Fibroblast of skin of right quadriceps (primary cell): Measurements from ENCODE around the gene UGCG.
"Not testable (repeated sequence)": the region's sequence is repeated elsewhere in the genome, so short reads cannot be mapped to it uniquely, and the experiment has no call there.

Experiments
- DNase-seq: peaks from one replicate; pipeline ENCODE4 v3.0.0-alpha.2; 2013

UGCG gene

DNA sequence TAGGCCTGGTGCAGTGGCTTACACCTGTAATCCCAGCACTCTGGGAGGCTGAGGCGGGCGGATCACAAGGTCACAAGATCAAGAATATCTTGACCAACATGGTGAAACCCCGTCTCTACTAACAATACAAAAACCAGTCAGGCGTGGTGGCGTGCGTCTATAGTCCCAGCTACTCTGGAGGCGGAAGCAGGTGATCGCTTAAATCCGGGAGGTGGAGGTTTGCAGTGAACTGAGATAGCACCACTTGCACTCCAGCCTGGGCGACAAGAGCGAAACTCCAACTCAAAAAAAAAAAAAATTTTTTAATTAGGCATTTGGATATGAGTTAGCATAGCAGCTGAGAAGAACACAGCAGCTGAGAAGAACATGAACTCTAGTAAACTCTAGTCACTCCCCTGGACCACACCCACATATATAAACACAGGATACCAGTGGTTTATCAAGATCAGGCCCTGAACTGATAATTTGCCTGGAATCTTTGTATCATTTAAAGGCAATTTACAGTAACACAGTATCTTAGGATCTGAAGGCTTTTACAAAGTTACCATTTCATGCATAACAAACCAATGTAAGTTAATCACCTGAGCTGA lies 4.6 kb upstream of the UGCG start:
- DNase-seq: no peak

DNA sequence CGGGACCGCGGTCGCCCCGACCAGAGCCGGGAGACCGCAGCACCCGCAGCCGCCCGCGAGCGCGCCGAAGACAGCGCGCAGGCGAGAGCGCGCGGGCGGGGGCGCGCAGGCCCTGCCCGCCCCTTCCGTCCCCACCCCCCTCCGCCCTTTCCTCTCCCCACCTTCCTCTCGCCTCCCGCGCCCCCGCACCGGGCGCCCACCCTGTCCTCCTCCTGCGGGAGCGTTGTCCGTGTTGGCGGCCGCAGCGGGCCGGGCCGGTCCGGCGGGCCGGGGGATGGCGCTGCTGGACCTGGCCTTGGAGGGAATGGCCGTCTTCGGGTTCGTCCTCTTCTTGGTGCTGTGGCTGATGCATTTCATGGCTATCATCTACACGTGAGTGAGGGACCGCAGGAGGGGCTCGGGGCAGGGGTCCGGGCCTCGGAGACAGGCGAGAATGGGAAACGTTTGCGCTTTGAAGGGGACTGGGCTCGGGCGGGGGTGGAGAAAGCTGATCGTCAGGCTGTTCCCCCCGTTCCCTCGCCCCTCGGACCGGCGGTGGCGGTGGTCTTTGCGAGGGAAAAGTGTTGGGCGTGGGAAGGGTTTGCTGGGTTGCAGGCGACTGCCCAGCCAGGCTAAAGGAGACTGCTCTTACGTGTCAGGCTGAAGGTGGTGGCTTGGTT lies 457 bp downstream of the UGCG start:
- no peak for DNase-seq

DNA sequence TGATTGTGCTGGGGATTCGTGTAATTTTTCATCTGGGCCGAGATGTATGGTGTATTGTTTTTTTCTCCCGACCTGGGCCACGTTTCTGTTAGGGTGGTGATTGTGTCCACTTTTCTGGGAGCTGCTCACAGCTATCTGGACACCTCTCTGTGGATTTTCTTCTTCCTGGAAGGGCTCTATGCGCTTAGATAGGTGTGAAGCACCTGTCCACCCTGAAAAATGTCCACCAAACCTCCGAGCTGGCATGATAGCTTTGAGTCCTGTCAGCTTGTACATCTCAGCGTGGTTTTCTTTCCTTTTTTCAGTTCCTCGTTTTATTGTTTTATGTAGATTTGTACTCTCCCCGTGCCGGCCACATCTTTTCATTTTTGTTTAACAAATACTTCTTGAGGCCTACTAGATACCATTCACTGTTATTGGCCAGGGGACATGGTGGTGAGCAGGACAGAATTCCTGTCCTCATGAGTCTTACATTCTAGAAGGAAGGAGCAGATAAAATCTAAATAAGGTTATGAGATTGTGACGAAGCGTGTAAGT lies 1.1 kb downstream of the UGCG start:
- DNase-seq: peak; percentile 49

DNA sequence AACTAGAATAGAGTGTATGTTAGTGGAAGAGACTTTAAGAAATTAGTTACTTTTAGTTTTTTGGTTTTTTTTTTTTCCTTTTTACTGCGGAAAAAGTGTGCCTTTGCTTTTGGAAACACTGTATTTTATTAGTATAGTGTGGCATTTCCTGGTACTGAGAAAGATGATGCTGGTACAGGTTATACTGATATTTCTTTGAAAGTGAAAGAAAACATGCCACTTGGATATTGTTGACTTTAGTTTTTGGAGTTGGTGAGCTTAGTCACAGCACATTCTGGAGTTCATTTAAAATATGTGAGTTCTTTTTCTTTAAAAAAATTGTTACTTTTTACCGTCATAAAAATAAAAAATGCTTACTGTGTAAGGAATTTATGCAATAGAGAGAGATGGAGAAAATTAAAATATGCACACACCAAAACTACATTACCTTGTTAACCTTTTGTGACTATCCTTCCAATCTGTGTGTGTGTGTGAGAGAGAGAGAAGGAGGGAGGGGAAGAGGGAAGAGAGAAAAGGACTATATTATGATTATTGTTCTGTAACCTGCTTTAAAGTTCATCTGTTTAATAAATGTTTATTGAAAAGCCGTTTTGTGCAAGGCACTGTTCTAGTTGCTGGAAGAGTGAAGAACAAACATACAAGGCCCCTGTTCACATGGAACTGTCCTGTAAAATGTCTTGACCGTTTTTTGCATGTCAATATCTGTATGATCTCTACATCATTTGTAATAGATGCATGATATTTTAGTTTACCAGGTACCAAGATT lies 1.9 kb downstream of the UGCG start:
- no peak for DNase-seq

DNA sequence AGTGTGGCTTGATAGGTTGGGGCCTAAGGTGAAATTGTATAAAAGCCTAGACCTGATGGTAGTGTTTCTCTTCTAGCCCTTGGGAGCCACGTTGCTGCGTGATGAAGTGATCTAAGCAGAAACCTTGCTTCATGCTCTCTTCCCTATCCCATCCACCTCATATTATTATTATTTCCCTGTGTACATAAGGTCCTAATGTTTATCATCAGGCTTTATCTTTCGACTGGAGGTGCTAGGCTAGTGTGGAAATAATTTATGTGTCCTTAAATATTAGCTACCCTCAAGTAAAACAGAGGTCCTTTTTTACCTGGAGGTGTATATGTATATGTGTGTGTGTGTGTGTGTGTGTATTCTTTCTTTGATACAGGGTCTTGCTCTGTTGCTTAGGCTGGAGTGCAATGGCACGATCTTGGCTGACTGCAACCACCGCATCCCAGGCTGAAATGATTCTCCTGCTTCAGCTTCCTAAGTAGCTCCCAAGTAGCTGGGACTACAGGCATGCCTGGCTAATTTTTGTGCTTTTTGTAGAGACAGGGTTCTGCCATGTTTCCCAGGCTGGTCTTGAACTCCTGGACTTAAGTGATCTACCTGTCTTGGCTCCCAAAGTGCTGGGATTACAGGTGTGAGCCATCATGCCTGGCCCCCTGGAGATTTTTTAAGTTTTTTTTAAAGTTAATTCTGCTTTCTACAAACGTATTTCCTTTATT lies 3.7 kb downstream of the UGCG start:
- no peak for DNase-seq

DNA sequence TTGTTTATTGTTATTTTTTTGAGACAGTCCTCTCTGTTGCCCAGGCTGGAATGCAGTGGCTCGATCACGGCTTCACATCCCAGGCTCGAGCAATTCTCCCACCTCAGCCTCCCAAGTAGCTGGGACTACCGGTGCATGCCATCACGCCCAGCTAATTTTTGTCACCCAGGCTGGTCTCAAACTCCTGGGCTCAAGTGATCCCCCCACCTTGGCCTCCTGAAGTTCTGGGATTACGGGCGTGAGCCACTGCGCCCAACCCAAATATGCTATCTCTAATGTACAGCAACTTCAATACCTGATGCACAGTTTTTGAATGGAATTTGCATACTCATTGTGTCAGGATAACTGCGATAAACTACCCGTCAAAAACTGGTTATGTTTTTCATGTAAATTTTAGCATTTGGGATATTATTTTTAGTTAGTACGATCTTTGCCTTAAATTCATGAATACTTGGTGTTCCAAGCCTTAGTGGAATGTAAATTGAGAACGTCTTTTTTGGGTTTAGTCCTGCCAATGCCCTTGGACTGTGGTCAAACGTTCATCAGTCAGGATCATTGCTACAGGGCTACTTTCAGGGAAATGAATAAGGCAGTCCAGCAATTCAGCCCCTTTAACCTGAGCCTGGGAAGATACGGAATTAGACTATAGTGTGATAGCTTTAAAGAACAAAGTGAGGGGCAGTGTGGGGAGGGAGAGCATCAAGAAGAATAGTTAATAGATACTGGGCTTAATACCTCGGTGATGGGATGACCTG lies 4.4 kb downstream of the UGCG start:
- DNase-seq: no peak

DNA sequence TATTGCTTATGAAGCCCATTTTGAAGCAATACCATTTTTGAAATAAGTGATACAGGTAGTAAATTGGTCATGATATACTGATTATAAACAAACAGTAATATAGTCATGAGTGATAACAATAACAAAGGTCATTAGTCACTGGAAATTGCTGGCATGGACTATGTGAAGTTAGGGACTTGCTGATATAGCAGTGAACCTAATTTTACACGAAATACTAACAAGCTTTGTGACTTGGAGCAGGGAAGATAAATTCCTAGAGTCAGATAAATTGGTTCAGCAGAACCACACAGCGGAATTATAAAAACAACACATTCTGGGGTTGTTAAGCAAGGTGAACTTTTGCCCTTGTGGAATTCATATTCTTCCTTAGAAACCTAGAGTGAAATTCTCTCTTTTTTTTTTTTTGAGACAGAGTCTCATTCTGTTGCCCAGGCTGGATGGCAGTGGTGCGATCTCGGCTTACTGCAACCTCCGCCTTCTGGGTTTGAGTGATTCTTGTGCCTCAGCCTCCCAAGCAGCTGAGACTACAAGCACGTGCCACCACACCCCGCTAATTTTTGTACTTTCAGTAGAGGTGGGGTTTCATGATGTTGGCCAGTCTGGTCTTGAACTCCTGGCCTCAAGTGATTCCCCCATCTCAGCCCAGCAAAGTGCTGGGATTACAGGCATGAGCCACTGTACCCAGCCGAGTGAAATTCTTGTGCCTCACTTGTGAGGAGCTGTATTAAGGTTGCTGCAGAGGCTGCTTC lies 6.0 kb downstream of the UGCG start:
- DNase-seq: no peak

DNA sequence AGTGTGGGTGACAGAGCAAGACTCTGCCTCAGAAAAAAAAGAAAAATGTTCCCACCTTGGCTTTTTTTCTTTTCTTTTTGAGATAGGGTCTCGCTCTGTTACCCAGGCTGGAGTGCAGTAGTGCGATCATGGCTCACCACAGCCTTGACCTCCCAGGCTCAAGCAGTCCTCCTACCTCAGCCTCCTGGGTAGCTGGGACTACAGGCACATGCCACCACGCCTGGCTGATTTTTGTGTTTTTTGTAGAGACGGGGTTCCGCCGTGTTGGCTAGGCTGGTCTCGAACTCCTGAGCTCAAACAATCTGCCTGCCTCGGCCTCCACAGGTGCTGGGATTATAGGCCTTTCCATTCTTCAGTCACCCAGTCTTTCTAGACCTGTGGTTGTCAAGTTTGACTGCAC lies 6.9 kb downstream of the UGCG start:
- not testable (repeated sequence) for DNase-seq

DNA sequence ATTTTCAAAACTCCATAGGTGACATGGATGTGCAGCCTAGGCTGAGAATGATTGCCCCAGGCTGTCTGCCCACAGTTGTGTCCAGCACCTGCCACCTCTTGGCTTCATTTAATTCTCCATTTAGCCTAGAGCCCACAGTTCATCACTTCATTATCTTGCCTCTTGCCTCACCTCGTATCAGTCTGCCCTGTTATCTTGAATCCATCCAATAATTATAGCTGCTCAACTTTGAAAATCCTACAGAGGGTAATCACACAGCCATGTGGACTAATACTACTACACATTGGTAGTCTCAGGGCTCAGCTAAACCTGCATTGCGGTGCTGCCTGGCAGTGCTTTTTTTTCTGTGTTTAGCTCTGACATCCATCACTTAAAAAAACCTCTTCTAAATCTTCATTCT lies 7.4 kb downstream of the UGCG start:
- no peak for DNase-seq

DNA sequence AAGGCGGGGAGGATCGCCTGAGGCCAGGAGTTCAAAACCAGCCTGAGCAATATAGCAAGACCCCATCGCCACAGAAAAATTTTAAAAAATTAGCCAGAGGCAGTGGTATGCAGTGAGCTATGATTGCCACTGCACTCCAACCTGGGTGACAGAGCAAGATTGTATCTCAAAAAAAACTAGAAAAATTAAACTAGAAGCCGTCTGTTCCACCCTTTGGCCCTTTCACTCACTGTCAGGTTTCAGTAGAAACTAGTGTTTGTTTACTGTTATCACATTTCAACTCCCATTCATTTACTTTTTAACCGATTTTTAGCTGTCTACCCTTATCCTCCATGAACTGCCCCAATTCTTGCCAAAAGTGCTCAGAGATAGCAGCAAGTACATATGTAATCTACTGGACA lies 8.3 kb downstream of the UGCG start:
- DNase-seq: no peak

DNA sequence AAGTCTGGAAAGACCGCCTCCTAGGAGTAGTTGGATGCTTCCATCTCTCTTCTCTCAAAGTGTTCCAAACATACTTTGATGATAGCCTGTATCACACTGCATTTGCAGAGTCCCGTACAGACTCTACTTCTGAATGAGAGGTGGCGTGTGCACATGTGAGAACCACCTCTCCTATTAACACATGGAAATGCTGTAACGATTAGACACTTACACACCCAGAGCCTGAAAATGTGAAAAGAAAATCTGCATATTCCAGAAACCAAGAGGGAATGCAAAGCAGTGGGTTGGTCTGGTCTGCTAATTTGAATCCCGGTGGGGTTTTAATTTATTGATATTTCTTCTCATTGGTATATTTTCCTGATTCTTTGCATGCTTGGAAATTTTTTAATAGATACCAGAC lies 10.5 kb downstream of the UGCG start:
- no peak for DNase-seq

DNA sequence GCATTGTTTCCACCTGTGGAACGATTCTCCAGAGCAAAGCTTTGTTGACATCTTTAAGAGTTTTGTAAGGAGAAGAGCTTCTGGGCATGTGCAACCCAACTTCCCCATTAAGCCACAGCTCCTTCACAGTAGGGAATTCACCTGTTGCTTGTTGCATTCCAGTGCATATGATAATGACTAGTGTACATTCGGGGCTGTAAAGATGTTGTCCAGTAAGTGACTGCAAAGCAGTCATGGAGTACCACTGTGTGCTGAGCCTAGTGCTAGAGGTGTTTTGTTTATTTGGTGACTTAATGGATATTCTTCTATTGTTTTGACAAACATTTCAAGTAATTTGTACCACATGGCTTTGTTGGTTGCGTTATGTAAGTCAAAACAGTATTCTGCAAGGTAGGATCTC lies 12.8 kb downstream of the UGCG start:
- DNase-seq: no peak

DNA sequence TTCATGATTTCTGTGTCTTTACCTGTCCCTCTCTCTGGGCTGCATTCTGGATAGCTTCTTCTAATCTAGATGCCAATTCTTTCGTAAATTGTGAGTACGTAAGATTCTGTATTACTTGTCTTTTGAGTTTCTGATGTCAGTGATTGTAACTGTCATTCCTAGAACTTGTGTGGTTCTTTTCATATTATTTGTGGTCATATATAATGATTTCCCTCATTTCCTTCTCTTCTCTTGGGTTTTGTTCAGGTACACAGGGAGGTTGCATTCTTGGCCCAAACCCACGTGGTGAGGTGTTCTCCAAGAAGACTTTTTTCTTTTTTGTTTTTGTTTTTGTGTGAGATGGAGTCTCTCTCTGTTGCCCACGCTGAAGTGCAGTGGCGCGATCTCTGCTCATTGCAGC lies 13.8 kb downstream of the UGCG start:
- DNase-seq: no peak

DNA sequence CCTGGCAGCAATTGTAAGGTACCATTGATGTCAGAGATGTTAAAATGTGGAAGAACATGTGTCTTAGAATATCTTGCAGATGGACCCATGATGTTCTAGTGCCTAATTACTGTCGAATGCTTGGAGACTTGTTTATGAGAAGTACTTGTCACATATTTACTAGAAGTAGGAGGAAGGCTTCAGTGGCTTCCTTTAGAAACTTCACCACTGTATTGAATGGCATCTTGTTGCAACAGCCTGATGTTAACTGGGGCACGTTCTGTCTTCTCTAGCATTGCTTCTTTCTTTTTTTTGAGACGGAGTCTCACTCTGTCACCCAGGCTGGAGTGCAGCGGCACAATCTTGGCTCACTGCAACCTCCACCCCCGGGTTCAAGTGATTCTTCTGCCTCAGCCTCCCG lies 16.5 kb downstream of the UGCG start:
- no peak for DNase-seq

DNA sequence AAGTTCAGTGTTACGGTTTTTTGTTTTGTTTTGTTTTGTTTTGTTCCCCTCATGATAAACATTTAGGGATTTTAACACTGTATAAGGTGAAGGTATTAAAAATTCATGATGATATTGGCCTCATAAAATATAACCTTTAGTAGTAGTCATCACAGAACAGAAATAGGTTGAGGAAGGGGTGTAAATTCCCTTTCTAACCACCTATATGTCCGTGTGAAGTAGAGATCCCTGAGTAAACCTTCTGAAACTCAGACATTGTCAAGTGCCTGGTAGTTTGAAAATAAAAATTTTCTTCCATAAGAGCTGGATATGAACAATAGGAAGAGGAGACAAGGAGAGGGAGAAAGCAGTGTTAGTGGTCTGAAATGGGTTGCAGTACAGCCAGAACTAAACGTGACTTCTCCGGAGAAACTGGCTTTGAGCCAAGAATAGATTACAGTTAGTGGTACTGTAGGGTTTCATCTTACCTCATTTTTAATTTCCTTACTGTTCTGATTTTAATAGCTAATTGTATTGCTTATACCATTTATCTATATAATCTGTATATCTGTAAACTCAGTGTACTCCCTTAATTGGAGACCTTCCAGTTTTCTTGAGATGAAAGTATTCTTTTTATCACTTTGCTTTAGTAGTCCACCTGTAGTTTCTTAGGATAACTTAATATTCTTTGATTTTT lies 18.3 kb downstream of the UGCG start:
- no peak for DNase-seq

DNA sequence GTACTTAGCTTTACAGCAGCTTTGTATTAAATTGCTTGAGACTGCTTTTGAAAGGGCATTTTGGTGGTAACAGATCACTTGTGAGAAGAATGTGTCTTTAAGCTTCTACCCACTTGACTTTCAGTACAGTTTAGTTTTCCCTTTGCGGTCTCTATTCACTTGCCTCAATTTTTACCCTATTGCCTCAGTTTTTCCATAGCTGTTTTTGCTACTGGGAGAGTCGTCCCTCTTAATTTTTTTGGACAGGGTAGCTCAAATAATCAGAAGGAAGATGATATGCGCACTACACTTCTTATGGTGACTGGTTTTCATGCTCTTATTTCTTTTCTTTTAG lies 18.8 kb downstream of the UGCG start:
- no peak for DNase-seq

DNA sequence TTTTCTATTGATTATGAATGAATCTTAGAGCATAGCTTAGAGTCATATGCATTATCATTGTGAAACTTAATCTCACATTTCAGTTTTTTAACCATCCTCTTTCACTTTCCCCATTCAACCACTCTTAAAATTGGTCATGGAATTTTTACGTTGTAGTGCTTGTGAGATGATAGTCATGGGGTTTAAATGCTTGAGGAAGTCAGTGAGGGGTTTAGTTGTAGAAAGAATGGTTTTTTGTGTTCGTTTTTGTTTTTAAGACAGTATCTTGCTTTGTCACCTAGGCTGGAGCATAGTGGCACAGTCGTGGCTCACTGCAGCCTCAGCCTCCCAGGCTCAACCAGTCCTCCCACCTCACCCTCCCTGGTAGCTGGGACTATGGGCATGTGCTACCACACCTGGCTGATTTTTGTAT lies 19.6 kb downstream of the UGCG start:
- DNase-seq: no peak

DNA sequence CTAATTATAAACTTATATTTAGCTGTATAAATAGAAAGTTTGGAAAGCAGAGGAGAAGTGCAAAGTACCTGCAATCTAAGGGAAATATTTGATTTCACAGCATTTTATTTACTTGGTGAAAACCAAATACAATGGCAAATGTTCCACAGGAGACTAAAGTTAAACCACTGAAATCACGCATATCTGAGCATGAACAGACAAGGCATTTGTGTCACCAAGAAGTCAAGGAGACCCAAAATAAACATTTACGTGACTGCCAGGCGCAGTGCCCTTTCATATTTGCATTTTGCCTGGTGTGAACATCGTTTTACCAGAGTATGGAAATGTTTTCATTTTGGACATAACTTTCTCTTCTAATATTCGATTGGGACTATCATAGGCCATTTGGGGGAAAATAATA lies 20.6 kb downstream of the UGCG start:
- no peak for DNase-seq

DNA sequence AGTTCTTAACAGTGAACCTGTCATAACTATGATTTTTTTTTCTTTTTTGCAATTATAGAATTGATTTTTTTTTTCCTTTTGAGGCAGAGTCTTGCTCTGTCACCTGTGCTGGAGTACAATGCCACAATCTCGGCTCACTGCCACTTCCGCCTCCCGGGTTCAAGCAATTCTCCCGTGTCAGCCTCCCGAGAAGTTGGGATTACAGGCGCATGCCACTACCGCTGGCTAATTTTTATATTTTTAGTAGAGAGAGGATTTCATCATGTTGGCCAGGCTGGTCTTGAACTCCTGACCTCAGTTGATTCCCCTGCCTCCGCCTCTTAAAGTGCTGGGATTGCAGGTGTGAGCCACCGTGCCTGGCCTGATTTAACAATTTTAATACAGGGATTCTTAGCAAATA lies 21.4 kb downstream of the UGCG start:
- DNase-seq: no peak

DNA sequence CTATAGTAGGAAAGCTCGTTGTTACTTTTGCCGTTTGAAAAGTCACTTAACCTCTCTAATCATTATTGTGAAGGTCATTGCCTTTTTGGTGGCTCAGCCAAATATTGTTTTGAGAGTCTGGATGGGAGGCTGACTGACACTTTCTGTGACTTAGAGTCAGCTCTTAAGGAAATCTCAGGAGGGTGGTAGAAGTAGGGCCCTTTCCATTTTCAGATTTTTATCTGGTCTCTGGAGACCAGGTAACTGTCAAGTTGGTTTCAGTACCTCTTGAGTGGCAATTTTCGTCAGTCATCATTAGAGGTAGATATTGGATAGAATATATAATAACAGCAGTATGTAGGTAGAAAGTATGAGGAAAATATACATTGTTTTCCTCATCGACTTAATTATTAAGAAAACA lies 23.3 kb downstream of the UGCG start:
- DNase-seq: no peak

DNA sequence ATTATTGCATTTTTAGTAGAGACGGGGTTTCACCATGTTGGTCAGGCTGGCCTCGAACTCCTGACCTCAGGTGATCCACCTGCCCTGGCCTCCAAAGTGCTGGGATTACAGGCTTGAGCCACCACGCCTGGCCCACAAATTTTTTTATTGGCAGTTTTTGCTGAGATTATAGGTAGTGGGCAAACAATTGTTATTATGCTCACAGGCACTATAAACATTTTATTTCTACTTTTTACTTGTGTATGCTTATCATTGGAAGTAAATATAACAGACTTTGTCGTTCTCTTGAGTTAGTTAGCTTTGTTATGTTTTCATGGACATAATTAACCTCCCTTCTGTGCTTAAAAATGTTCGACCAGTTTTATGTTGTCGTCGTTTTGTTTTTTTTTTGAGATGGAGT lies 23.9 kb downstream of the UGCG start:
- no peak for DNase-seq
